ENCODE results near the gene GRK1. TPM values are rescaled to one million over a fixed set of nuclear protein-coding genes. Genes with fewer than 3 reads are reported as not detected.

The GRK1 gene
- total and polyA plus RNA-seq, 2 of the 4 experiments (the other 2 are of a cell fraction), result not detected

- no peak overlapping the region for H2AFZ ChIP-seq (replicated peaks; ENCODE audit: low read length, poor library complexity)
- no peaks in the 10 kb centered on the region; the same call in 1 of the 2 replicates for H4K20me1 ChIP-seq (ENCODE audit: insufficient read depth, low read length)
- no peak for TF ChIP-seq RCOR1 (IDR thresholded peaks at IDR 0.05; ENCODE audit: insufficient replicate concordance, low read length)
- POLR2A ChIA-PET (ENCODE audit: unreplicated experiment), result no interaction called here
- H3K36me3 ChIP-seq (ENCODE audit: control insufficient read depth, insufficient read depth, low read length), result no peaks in the 10 kb centered on the region
- dilution Hi-C loops (cut with HindIII; ENCODE audit: low sequenced_read_pairs, unreplicated experiment) (no loop called here), in situ Hi-C loops (cut with MboI; ENCODE audit: low sequenced_read_pairs) (no loop called here), intact Hi-C loops (cut with micrococcal nuclease) (no loop called here)
- WGBS, 2 experiments (ENCODE audit: extremely low coverage in 2 of 2, insufficient read length in 1 of 2), result 75% methylated on average over 22 of the region's 42 CpGs; no CpG with 5 or more reads in 1 of the 2 experiments
- no peak overlapping the region for H2BK15ac ChIP-seq (ENCODE audit: low read depth, low read length)
- no peak overlapping the region for H2AK9ac ChIP-seq (replicated peaks; ENCODE audit: low read depth, low read length, poor library complexity)
- no peak overlapping the region for H3K4ac ChIP-seq (ENCODE audit: low read depth, low read length)
- H2AK5ac ChIP-seq (ENCODE audit: low read depth, low read length), result no peak overlapping the region
- H3K9me3 ChIP-seq (ENCODE audit: control insufficient read depth, insufficient read depth, low read length), result peaks cover 1% of the 10 kb centered on the region
- no peak overlapping the region for H3K18ac ChIP-seq (ENCODE audit: low read depth, low read length)
- no peak overlapping the region for H3K9ac ChIP-seq (ENCODE audit: low read depth, low read length)
- H3K4me2 ChIP-seq (ENCODE audit: low read depth, low read length), result no peak overlapping the region
- H3K23ac ChIP-seq (ENCODE audit: low read depth, low read length), result no peak overlapping the region
- DNase-seq, result no peak
- H4K8ac ChIP-seq (ENCODE audit: low read depth in 2 of 2, low read length in 2 of 2), result no peak overlapping the region
- no peak overlapping the region for H4K91ac ChIP-seq (ENCODE audit: insufficient read depth, low read depth, low read length)
- no peak overlapping the region for H2BK20ac ChIP-seq (ENCODE audit: low read depth, low read length)
- H3K9me1 ChIP-seq (ENCODE audit: insufficient read depth, low read length), result no peaks in the 10 kb centered on the region
- H4K5ac ChIP-seq (ENCODE audit: low read depth, low read length), result no peak overlapping the region
- H3K4me3 ChIP-seq (ENCODE audit: insufficient read depth, low read depth, low read length), result no peak overlapping the region
- H3K27me3 ChIP-seq (ENCODE audit: control insufficient read depth, insufficient read depth, low read length), result peaks cover 3% of the 10 kb centered on the region; the same call in 1 of the 2 replicates
- H3K27ac ChIP-seq (ENCODE audit: insufficient read depth, low read length), result no peak overlapping the region
- H3K56ac ChIP-seq (ENCODE audit: extremely low read depth, insufficient read depth, low read length), result no peak overlapping the region
- ATAC-seq (ENCODE audit: low read depth), result no peak
- no TSS peak for BruUV-seq (replicated peaks)
- CTCF ChIA-PET, result no interaction called here
- no peaks in the 10 kb centered on the region for H3K4me1 ChIP-seq (ENCODE audit: control insufficient read depth, insufficient read depth, low read length)
- H3K79me1 ChIP-seq (ENCODE audit: low read depth in 1 of 2, low read length in 2 of 2), result no peaks in the 10 kb centered on the region
- H2BK5ac ChIP-seq (ENCODE audit: low read depth, low read length, poor library complexity, severe bottlenecking), result no peak overlapping the region
- H3K14ac ChIP-seq (replicated peaks; ENCODE audit: low read depth, low read length), result no peak overlapping the region
- H2BK120ac ChIP-seq (ENCODE audit: low read depth, low read length), result no peak overlapping the region
Measured at GRCh38 chr13:113656831-113657671, 10.0 kb upstream of the GRK1 start.

All from IMR-90 (cell line).